Skin epidermis (tissue), 12 donors: Measurements from ENCODE around the gene BUD13.
A peak's percentile ranks its signal among the peaks of the same experiment; 100 is the strongest.

ENCODE experiments used
- H3K27ac ChIP-seq, 21 experiments: fragments of 200-600 bp; sonication (generic) in 11 of 21; one replicate each; pipeline ENCODE4 v1.5.0; 2020; ENCODE audit warnings: mild to moderate bottlenecking in 3 of 21, inconsistent platforms in 2 of 21, moderate library complexity in 2 of 21
- H3K4me3 ChIP-seq, 7 experiments: fragments of 200-600 bp; sonication (generic) in 2 of 7; one replicate each; pipeline ENCODE4 v1.5.0; 2020; ENCODE audit warnings: inconsistent platforms in 2 of 7, mild to moderate bottlenecking in 2 of 7, moderate library complexity in 1 of 7

The BUD13 gene

DNA sequence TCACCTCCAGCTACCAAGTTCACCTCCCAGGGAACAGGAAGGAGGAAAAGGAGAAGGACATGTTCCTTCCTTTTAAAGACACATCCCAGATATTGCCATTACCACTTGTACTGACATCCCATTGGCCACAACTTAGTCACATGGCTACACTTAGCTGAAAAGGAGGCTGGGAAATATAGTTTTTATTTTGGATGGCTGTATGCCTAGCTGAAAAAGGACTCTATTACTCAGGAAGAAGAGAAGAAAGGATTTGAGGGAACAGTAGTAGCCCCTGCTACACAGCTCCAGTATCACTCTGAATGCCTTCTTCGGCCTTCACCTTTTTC lies 20.9 kb upstream of the BUD13 start:
- H3K4me3 ChIP-seq, result no peak overlapping the region
- no peak overlapping the region for H3K27ac ChIP-seq

DNA sequence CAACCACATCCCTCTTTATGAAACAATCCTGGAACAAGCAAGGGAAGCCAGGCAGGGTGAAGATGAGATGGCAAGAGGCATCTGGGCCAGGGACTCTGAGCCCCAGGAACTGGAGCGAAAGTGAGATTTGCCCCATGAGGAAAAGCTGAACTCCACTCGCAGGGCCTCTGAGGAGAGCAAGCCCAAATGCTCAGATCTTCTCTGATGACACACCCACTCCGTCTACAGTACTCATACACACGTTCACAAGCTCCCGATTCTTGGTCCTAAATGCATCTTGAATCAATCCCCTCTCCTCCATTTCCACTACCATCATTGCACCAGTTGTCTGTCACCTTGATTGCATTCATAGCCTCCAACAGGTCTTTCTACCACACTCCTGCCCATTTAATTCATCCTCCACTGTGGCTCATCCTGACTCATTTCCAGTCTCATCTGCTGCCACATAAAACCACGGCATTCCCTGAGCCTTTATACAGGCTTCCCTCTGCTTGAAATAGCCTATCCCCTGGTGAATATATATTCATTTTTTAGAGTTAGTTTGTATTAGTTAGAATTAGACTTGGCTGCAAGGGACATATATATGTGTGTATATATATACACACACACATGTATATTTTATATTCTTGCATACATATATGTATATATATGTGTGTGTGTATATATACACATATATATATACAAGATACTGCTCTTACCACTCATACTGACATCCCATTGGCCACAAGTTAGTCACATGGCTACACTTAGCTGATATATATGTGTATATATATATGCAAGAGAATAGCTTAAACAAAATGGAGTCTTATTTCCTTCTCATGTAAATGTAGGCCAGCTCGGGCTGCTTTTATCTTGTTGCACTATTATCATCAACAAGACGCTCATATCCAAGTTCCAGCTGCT lies 20.3 kb upstream of the BUD13 start:
- no peak overlapping the region for H3K4me3 ChIP-seq
- H3K27ac ChIP-seq, result no peak overlapping the region

DNA sequence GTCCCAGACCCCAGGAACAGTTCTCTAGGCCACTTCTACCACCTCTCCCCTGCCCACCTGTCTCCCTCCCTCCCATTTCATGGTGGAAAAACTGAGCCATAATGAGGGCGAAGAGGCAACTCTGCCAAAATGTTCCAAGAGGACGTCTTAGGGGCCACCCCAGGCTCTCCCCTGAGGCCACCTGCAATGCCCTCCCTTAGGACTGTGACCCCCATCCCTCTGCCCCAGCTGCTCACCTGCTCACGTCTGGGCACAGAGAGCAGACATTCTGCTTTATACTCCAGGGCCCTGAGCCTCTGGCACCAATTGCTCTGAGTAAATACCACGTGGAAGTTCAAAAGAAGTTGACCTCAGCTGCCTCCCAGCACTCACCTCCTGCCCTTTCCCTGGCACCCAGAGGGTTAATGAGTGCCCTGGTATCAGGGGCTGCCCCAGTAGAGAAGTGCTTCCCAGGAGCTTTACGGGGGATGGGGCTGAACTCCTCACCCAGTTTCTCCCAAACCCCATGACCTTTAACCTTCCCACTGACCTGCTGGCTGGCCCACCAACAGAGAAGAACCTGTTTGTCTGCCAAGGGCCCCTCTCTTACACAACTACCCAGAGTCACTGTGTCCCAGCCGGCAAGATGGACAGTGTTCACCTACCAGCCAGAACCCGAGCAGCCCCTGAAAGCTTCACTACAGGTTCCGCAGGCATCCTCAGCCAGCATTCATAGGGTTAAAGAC lies 19.5 kb upstream of the BUD13 start:
- H3K4me3 ChIP-seq, result no peak overlapping the region
- H3K27ac ChIP-seq, result no peak overlapping the region

DNA sequence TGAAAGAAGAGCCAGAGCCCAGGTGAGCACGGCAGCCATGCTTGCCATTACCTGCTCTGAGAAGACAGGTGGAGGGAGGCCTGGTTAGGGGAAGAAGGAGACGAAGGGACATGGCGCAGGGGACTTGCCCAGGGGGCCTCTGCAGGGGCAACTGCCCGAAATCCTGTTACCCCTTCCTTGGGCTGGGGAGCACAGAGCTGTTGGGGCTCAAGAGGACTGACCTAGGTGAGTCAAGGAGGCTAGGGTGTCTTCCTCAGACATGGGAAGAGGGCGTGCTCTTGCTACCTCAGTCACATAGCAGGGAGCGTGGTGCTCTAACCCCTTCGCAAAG lies 19.0 kb upstream of the BUD13 start, which contains the start of gene APOA5:
TSS of gene APOA5 (minus strand) at position 67 of the 331 bp plus-strand sequence. CDS start at position 48, 19 bp downstream.
- H3K27ac ChIP-seq, result no peak within 1 kb of the TSS

DNA sequence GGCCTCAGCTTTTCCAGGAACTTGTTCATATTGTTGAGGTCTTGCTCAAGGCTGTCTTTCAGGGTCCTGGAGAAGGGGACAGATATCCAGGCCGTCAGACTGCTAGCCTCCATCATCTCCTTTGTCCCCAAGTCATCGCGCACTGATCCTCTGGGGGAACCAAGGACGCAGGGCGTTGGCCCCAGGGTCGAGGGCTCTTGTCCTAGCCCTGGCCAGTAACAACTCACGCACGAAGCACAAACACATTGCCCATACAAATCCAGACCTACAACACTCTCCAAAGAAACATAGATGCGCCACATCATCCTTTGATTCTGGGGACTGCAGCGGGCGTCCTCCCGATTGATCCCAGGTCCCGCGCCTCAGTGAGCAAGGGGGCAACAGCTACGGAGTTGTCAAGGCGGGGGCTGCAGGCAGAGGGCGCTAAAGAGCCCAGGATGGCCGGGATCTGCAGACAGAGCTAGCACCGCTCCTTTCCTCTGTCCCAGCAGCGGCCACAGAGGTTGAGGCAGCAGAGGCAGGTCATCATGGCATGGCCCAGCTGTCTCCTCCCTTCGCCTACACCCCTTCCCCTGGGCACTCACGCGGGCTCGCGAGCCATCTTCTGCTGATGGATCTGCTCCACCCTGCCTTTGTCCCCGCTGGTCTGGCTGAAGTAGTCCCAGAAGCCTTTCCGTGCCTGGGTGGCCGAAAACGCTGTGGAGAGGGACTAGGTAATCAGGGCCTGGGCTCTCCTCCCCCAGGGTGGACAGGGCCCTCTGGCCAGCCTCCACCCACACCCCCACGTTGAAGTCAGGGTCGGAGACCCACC lies 18.4 kb upstream of the BUD13 start:
- Histone ChIP-seq H3K27ac (no peak overlapping the region), H3K4me3 (peak overlapping the region in 2 of 7 experiments; percentile 6 to 8)

More for the DNA sequence above, 19.0 kb upstream of the BUD13 start, which contains the start of gene APOA5:
- peak within 1 kb of the TSS in 2 of 7 experiments; percentile 6 to 8 for H3K4me3 ChIP-seq

DNA sequence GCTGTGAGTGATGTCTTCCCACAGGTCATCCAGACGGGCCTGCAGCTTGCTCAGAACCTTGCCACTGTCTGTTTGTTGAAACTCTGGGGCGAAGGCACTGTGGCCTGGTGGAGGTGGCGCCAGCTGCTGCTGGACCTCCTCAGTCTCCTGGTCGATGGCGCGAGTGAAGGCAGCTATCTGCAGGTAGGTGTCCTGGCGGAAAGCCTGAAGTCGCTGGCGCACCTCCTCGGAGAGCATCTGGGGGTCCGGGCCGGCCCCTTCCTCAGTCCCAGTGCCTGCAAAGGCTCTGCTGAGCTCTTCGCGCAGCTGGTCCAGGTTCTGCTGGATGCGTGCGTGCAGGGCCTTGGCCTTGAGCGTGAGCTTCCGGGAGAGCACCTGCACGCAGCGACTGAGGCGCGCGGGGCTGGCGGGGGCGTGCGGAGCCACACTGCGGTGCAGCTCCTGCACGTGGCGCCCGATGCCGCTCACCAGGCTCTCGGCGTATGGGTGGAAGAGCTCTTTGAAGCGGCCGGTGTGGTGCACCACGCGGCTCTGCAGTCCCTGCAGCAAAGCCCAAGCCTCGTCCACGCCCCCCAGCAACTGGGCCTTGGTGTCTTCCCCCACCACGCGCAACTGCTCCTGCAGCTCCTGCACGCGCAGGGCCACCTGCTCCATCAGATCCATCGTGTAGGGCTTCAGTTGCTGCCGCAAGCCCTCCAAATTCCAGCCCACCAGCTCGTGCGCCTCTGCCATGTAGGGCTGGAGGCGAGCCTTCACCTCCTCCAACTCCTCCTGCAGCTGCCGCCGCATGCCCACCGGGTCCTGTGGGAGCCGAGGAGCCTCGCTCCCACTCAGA lies 17.6 kb upstream of the BUD13 start:
- no peak overlapping the region for H3K27ac ChIP-seq

DNA sequence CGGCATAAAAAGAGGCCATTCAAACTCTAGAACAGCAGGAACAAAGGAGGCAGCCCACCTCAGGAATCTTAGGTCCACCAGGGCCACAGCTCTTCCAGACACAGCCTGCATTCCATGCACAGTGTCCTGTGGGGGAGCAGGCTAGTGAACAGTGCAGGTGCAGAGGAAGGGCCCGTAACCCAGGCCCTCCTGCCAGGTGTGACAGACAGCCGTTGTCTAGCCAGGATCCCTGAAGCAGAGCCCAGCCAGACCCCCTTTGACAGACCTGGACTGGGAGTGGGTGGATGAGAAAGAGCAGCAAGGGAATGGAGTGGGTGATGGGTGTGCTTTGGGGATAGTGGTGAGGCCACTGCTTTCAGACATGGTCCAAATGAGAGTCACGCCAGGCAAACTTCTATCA lies 16.2 kb upstream of the BUD13 start:
- H3K27ac ChIP-seq, result no peak overlapping the region
- no peak overlapping the region for H3K4me3 ChIP-seq

More for the DNA sequence above, 17.6 kb upstream of the BUD13 start:
- no peak overlapping the region for H3K4me3 ChIP-seq

DNA sequence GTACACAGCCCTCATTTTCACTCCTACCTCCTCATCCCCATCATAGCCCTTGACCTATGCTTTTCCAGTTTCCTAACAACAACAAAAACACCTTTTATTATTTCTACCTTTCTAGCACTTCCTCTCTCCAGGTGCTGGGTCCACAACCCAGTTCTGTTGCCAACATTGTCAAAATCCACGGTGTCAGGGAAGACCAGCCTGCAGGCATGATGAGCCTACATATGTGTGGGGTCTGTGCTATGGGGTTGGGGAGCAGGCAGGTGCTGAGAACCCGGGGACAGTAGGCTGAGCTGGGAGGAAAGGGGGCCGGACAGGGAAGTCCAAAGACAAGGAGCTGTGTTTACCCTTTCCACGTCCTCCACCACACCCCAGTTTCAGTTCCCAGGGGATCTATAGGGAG lies 15.7 kb upstream of the BUD13 start:
- peak overlapping the region; percentile 81 to 99 (median 90) for H3K4me3 ChIP-seq
- H3K27ac ChIP-seq, result peak overlapping the region in 19 of 21 experiments; percentile 79 to 98 (median 92)

DNA sequence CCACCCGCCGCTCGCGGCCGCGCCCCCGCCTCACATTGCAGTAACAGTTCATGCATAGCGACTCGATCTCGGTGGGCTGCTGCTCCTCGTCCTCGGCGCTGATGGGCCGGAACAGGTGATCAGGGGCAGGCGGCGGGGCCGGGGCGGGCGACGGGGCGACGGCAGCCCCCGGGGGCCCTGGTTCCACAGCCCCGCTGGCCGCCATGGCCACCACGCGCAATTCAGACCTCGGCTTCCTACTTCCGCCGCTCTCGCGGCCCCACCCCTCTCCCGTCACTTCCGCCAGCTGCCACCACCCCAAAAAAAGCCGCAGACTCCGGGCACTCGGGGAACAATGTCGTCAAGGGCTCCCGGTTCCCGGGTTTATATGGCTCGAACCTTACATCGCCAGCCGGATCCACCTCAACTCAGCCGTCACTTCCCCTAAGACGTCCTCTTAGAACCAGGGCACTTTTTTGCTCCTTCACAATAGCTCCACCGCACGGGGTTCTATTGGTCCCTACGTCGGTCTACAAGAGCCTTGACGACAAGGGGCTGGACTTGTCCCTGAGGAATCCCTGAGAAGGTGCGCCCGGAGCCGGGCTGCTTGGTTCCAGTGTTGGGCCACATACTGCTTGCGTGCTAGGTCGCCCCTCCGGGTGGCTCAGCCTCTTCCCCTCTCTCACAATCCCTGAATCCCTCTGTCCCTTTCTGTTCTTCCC lies 15.1 kb upstream of the BUD13 start, which contains the start of gene ZPR1:
TSS of gene ZPR1 (minus strand) at position 238 of the 701 bp plus-strand sequence. CDS start at position 205, 33 bp downstream.
- Histone ChIP-seq H3K27ac (peak within 1 kb of the TSS; percentile 71 to 98 (median 92)), H3K4me3 (peak within 1 kb of the TSS; percentile 81 to 99 (median 90))

DNA sequence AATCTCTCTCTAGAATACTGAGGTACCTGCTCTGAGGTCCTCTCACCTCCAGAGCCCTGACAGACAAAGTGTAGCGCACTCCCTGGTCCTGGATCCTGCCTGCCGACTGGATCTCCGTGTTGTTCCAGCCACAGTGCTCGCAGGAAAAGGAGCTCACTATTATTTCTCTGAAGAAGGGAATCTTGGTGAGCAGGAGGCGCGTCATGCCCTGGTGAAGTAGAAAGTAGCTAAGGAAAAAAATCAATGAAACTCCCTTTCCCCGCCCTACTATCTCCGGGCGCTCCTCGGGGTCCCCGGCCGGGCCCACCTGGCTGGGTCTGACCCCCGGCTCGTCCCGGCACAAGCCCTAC lies 14.6 kb upstream of the BUD13 start:
- Histone ChIP-seq H3K27ac (peak overlapping the region; percentile 71 to 98 (median 92)), H3K4me3 (peak overlapping the region; percentile 81 to 99 (median 90))

DNA sequence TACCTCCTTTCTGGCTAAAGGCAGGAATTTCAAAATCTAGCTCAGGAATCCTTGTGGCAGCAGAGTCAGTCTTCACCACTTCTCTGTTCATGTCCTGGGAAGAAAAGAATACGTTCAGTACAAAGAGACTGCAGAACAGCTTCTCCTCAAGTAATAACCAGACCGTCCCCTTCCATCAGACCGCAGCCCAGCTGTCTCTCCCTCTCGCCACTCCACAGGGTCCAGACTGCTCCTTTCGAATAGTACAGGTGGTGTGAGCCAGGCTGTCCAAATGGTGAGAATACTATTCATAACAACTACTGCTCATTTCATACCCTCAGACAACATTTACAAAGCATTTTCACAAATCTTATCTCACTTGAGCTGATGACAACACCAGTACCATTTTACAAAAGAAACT lies 14.2 kb upstream of the BUD13 start:
- peak overlapping the region in 15 of 21 experiments; percentile 82 to 98 (median 92) for H3K27ac ChIP-seq
- peak overlapping the region; percentile 81 to 99 (median 90) for H3K4me3 ChIP-seq

DNA sequence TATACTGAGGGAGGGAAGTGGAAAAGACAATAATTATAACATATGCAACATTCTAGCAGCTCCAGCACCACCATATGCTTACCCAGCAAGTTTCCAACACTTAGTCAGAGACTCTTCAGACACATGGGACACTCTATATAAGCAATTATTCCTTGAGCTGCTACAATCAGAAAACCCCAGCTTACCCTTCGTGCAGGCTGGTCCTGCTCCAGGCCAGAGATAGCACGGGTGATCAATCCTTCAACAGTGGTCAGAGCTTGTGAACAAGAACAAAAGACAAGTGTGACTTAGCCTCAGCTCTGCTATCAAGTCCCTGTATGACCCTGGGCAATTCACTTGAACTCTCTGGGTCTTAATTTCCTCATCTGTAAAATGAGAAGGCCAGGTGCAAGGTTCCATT lies 13.5 kb upstream of the BUD13 start:
- no peak overlapping the region for H3K4me3 ChIP-seq
- no peak overlapping the region for H3K27ac ChIP-seq

DNA sequence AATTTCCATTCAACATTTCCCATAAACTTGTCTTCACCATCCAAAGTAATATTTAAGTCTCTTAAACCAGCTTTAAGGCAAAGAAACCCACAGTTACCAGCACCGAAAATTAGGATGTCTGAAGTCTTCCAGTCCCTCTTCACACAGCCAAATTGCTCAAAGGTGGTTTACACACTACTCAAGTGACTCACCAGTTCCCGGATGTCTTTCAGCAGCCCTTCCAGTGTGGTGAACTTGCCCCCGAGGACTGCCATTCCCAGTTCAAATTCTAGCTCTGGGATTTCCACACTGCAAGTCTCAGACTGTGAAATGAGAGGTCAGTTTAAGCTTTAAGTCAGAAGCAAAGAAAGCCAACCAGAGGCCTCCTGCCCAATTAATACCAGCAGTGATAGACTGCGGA lies 9.9 kb upstream of the BUD13 start:
- H3K4me3 ChIP-seq, result no peak overlapping the region
- no peak overlapping the region for H3K27ac ChIP-seq

DNA sequence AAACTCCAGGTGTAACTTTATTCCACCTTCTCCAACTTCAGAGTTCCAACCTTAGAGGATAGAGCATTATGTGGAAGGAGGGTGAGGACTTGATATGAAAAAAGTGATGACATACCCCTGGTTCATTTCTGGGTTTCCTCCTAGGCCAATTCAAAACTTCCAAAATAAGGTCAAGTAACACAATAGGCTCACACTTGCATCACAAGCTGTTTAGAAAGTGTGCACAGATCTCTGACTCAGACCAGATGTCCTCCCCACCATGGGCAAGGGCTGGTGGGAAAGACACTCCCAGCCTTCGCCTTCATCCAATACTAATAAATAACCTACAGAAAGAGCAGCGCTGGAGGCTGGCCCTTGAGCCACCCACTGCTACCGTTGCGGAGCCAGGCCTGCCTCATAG lies 5.8 kb upstream of the BUD13 start:
- Histone ChIP-seq H3K4me3 (no peak overlapping the region), H3K27ac (no peak overlapping the region)

DNA sequence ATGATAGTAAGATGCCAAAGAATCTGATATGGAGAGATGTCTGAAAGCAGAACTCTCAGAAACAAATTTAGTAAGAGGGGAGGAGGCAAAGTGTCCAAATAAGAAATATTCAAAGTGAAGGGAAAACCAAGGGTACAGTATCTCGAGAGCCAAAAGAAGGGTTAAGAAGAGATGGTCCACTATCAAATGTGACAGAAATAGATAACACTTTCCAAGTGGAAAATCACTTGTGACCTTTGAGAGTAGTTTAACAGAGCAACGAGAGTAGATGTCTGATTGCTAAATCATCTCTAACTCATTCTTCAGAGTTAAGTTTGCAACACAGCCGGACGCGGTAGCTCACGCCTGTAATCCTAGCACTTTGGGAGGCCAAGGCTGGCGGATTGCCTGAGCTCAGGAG lies 4.3 kb upstream of the BUD13 start:
- Histone ChIP-seq H3K4me3 (no peak overlapping the region), H3K27ac (no peak overlapping the region)

DNA sequence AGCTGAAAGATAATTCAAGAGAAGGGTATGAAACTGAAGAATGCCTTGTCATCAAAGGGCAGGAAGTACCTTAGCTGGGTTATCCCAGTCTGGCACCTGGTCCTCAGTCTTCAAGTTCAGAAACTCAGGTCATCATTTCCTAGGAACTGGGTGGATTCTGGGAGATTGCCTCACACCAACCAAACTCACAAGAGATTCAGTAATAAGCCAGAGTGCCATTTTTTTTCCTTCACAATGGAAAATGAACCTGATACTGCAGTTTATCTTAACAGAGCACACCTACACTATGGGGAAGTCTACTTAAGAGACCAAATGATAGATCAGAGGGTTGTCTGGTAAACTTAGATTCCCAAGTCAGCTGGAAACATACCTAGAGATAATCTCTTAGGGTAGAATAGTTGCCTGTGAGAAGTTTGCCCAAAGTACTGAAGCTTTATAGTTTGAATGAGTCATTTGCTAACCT lies 3.8 kb upstream of the BUD13 start:
- Histone ChIP-seq H3K27ac (no peak overlapping the region), H3K4me3 (no peak overlapping the region)

DNA sequence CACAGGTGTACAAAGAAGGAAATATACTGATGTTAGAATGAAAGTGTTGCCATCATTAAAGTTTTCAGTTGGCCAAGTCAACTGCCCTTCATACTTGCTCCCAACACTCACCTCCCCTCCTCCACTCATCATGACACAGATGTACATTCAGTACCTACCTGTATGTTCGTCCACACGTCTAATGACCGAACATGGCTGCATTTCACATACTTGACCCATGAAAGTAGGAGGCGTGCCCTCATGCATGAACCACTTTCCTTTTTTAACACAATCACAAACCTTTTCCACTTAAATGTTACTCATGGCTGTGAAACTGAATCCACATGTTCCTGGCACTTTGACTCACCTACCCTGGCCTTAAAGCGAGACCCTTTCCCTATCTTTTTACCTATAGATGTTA lies 3.2 kb upstream of the BUD13 start:
- H3K4me3 ChIP-seq, result no peak overlapping the region
- no peak overlapping the region for H3K27ac ChIP-seq

DNA sequence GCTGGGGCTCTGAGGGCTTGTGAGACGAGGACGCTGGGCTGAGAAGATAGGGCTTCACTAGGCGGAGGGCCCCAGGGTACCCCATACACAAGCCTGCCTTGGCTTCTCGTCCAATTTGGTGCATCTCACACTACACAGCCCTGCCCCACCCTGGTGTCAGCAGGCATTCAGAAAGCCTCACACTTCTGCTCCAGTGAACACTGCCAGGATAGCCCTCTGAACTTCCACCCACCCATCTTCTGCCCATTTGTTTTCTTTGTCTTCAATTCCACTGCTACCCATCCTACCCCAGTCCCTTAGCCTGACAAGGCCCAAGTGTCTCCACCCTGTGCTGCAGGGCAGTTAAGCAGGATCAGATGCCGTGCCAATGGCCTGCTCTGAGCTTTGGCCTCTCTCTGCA lies 1.9 kb upstream of the BUD13 start:
- no peak overlapping the region for H3K4me3 ChIP-seq
- H3K27ac ChIP-seq, result no peak overlapping the region
